Measurements from ENCODE around the gene RFX5. TPM values are rescaled to one million over a fixed set of nuclear protein-coding genes. Genes with fewer than 3 reads are reported as not detected.
A peak's percentile ranks its signal among the peaks of the same experiment; 100 is the strongest.

RFX5 gene
- polyA plus RNA-seq, 3 donors: 39.3 to 66.3 (median 43.5) TPM

DNA sequence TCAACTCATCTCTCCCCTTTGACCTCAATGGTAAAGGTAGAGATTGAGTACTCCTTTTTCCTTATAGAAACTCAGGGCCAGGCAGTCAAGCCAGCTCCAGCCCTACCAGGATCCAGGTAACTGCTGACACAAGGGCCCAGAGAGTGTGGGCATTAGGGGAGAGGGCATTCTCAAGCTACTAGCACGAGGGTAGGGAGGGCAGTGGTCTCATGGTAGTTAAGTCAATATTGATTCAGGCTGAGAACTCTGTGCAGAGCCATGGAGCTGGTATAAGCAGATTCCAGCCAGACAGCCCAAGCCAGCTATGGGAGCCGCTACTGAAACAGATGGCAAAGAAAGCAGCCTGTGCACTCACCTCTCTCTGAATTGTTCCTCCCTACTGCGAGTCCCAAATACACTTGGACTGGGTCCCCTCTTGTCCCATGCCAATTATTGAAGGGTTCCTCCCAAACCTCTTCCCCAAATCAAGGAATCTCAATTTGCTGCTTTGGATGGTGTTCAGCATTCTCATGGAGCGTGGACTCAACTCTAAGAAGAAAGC lies 22.6 kb downstream of the RFX5 start:
- Histone ChIP-seq H3K4me1 (ENCODE audit: control insufficient read depth in 1 of 2, insufficient read depth in 2 of 2, low read length in 2 of 2) (peaks cover 30 to 35% of the 10 kb centered on the region in 2 donors), H3K27ac (ENCODE audit: low read depth in 1 of 2, low read length in 2 of 2) (peak overlapping the region in 1 of 2 donors; percentile 86), H3K36me3 (replicated peaks in 1 of 2; ENCODE audit: control insufficient read depth in 1 of 2, insufficient read depth in 2 of 2, low read length in 2 of 2) (peaks cover 36 to 51% of the 10 kb centered on the region in 2 donors), H3K9ac (ENCODE audit: insufficient read depth, low read length, poor library complexity, severe bottlenecking) (no peak overlapping the region), H3K27me3 (ENCODE audit: control insufficient read depth in 2 of 2, insufficient read depth in 2 of 2, low read length in 2 of 2) (no peaks in the 10 kb centered on the region), H2AFZ (ENCODE audit: insufficient read depth, low read depth, low read length, poor library complexity, severe bottlenecking) (no peak overlapping the region), H3K79me2 (ENCODE audit: insufficient read depth, low read length) (peaks cover 71% of the 10 kb centered on the region), H3K9me3 (replicated peaks in 1 of 2; ENCODE audit: control insufficient read depth in 1 of 2, insufficient read depth in 1 of 2, low read length in 2 of 2) (no peaks in the 10 kb centered on the region), H3K4me2 (replicated peaks; ENCODE audit: extremely low read depth, low read length, poor library complexity, severe bottlenecking) (no peak overlapping the region), H4K20me1 (ENCODE audit: insufficient read depth, low read length) (peaks cover 46% of the 10 kb centered on the region), H3K4me3 (replicated peaks in 1 of 3; ENCODE audit: low read depth in 2 of 3, low read length in 3 of 3) (no peak overlapping the region)
- intact Hi-C loops (cut with micrococcal nuclease): no loop called here
- 100% methylated on average over 1 of the region's 4 CpGs for WGBS (ENCODE audit: insufficient coverage)
- Mint-ChIP-seq H3K36me3 (peaks cover 39 to 53% of the 10 kb centered on the region in 2 donors), H3K4me3 (no peak overlapping the region), H3K9me3 (peaks cover 0 to 2% (median 0%) of the 10 kb centered on the region in 7 donors), H3K27me3 (ENCODE audit: low read depth in 3 of 3) (peaks cover 0 to 1% (median 0%) of the 10 kb centered on the region in 3 donors), H3K4me1 (peaks cover 38% of the 10 kb centered on the region), H3K27ac (peak overlapping the region in 4 of 7 donors; percentile 8 to 83 (median 36))
- no peak for DNase-seq
- TF ChIP-seq, protein P1, sequence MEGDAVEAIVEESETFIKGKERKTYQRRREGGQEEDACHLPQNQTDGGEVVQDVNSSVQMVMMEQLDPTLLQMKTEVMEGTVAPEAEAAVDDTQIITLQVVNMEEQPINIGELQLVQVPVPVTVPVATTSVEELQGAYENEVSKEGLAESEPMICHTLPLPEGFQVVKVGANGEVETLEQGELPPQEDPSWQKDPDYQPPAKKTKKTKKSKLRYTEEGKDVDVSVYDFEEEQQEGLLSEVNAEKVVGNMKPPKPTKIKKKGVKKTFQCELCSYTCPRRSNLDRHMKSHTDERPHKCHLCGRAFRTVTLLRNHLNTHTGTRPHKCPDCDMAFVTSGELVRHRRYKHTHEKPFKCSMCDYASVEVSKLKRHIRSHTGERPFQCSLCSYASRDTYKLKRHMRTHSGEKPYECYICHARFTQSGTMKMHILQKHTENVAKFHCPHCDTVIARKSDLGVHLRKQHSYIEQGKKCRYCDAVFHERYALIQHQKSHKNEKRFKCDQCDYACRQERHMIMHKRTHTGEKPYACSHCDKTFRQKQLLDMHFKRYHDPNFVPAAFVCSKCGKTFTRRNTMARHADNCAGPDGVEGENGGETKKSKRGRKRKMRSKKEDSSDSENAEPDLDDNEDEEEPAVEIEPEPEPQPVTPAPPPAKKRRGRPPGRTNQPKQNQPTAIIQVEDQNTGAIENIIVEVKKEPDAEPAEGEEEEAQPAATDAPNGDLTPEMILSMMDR (IDR thresholded peaks at IDR 0.05): no peak

DNA sequence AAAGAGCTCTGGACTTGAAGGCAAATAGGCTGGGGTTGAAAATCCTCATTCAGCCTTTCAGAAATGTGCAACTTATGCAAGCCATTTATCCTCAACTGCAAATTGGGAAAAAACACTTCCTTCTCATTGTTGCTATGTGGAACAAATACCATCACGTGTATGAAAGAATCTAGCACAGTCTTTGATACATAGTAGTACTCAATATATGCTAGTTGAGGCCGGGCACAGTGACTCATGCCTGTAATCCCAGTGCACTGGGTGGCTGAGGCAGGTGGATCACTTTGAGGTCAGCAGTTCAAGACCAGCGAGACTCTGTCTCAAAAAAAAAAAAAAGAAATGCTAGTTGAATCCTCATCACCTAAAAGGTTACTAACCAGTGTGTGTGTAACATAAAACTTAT lies 28.1 kb downstream of the RFX5 start:
- TF ChIP-seq, protein P1 (IDR thresholded peaks at IDR 0.05): no peak
- H3K4me1 ChIP-seq (ENCODE audit: control insufficient read depth in 1 of 2, insufficient read depth in 2 of 2, low read length in 2 of 2): no peaks in the 10 kb centered on the region
- H3K36me3 ChIP-seq (replicated peaks in 1 of 2; ENCODE audit: control insufficient read depth in 1 of 2, insufficient read depth in 2 of 2, low read length in 2 of 2): peaks cover 77 to 91% of the 10 kb centered on the region in 2 donors
- peaks cover 74% of the 10 kb centered on the region for H3K79me2 ChIP-seq (ENCODE audit: insufficient read depth, low read length)
- intact Hi-C loops (cut with micrococcal nuclease): no loop called here
- Mint-ChIP-seq H3K27ac (peak overlapping the region in 2 of 7 donors; percentile 53 to 67), H3K9me3 (peaks cover 0 to 3% (median 0%) of the 10 kb centered on the region in 7 donors), H3K36me3 (peaks cover 66 to 85% of the 10 kb centered on the region in 2 donors), H3K4me3 (no peak overlapping the region), H3K4me1 (peaks cover 2% of the 10 kb centered on the region), H3K27me3 (ENCODE audit: low read depth in 3 of 3) (no peaks in the 10 kb centered on the region)
- no peaks in the 10 kb centered on the region for H3K27me3 ChIP-seq (ENCODE audit: control insufficient read depth in 2 of 2, insufficient read depth in 2 of 2, low read length in 2 of 2)
- H3K4me2 ChIP-seq (replicated peaks; ENCODE audit: extremely low read depth, low read length, poor library complexity, severe bottlenecking): no peak overlapping the region
- DNase-seq: no peak
- no peak overlapping the region for H3K4me3 ChIP-seq (replicated peaks in 1 of 3; ENCODE audit: low read depth in 2 of 3, low read length in 3 of 3)
- no CpG with 5 or more reads among the region's 3 CpGs for WGBS (ENCODE audit: insufficient coverage)
- peaks cover 74% of the 10 kb centered on the region for H4K20me1 ChIP-seq (ENCODE audit: insufficient read depth, low read length)
- H2AFZ ChIP-seq (ENCODE audit: insufficient read depth, low read depth, low read length, poor library complexity, severe bottlenecking): no peak overlapping the region
- H3K9ac ChIP-seq (ENCODE audit: insufficient read depth, low read length, poor library complexity, severe bottlenecking): no peak overlapping the region
- H3K9me3 ChIP-seq (replicated peaks in 1 of 2; ENCODE audit: control insufficient read depth in 1 of 2, insufficient read depth in 1 of 2, low read length in 2 of 2): no peaks in the 10 kb centered on the region
- H3K27ac ChIP-seq (ENCODE audit: low read depth in 1 of 2, low read length in 2 of 2): peak overlapping the region in 1 of 2 donors; percentile 38

All from CD14-positive monocyte (primary cell).